ENCODE data around the gene SETX. TPM values are rescaled to one million over a fixed set of nuclear protein-coding genes. Genes with fewer than 3 reads are reported as not detected.
A peak's percentile ranks its signal among the peaks of the same experiment; 100 is the strongest.

Gene SETX
- total RNA-seq, 2 donors from 2014 or later: 26.7 to 30.4 TPM

- H3K4me1 ChIP-seq: peaks cover 13% of the 10 kb centered on the region
- no peaks in the 10 kb centered on the region for H3K36me3 ChIP-seq (replicated peaks in 1 of 2; ENCODE audit: insufficient read depth in 1 of 2, low read depth in 2 of 2)
- no peak for ATAC-seq
- H3K27ac ChIP-seq: no peak overlapping the region
- H3K9me3 ChIP-seq: no peaks in the 10 kb centered on the region
- 79 to 84% methylated on average over 10 of the region's 10 CpGs for WGBS, 2 donors
- no peak for TF ChIP-seq POLR2A (IDR thresholded peaks at IDR 0.05)
- TF ChIP-seq, protein P1, sequence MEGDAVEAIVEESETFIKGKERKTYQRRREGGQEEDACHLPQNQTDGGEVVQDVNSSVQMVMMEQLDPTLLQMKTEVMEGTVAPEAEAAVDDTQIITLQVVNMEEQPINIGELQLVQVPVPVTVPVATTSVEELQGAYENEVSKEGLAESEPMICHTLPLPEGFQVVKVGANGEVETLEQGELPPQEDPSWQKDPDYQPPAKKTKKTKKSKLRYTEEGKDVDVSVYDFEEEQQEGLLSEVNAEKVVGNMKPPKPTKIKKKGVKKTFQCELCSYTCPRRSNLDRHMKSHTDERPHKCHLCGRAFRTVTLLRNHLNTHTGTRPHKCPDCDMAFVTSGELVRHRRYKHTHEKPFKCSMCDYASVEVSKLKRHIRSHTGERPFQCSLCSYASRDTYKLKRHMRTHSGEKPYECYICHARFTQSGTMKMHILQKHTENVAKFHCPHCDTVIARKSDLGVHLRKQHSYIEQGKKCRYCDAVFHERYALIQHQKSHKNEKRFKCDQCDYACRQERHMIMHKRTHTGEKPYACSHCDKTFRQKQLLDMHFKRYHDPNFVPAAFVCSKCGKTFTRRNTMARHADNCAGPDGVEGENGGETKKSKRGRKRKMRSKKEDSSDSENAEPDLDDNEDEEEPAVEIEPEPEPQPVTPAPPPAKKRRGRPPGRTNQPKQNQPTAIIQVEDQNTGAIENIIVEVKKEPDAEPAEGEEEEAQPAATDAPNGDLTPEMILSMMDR (IDR thresholded peaks at IDR 0.05): no peak
- intact Hi-C loops (cut with DNase I): no loop called here
- DNase-seq: peak in 1 of 4 donors; percentile 15
- no peaks in the 10 kb centered on the region for H3K27me3 ChIP-seq
- no peak overlapping the region for H3K4me3 ChIP-seq
These were observed 137.7 kb downstream of the SETX start for GRCh38 chr9:132216861-132217619.

GRCh38 chr9:132214027-132214622 is 140.7 kb downstream of the SETX start:
- Histone ChIP-seq H3K36me3 (replicated peaks in 1 of 2; ENCODE audit: insufficient read depth in 1 of 2, low read depth in 2 of 2) (no peaks in the 10 kb centered on the region), H3K4me3 (no peak overlapping the region), H3K27me3 (no peaks in the 10 kb centered on the region), H3K27ac (peak overlapping the region; percentile 15 to 84 (median 77)), H3K4me1 (peaks cover 13% of the 10 kb centered on the region), H3K9me3 (no peaks in the 10 kb centered on the region)
- TF ChIP-seq, protein P1 (IDR thresholded peaks at IDR 0.05): peak in 4 of 7 experiments; percentile 50 to 62 (median 59)
- peak in 1 of 3 donors; percentile 8 for TF ChIP-seq POLR2A (IDR thresholded peaks at IDR 0.05)
- ATAC-seq (peak; percentile 94), DNase-seq (peak; percentile 82 to 92 (median 91))
- 4 to 15% methylated on average over 18 of the region's 18 CpGs for WGBS, 2 donors
- intact Hi-C loops (cut with DNase I): no loop called here

DNA sequence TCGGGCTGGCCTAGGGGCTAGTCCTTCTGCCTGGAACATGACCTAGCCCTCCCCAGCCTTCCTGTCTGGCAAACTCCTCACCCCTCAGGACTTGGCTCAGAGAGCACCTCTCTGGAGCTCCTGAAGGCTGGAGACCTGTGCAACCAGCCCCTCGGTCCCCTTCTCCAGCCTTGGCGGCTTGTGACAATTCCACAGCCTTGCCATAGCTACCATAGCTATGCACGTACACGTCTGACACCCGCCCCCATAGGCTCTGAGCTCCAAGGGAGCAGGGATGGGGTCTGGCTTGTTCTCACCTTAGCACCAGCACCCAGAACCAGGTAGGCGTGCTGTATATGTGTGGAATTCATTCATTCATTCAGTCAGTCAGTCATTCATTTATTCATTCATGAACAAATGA is 143.2 kb downstream of the SETX start:
- 76 to 90% methylated on average over 7 of the region's 7 CpGs for WGBS, 2 donors
- peaks cover 13% of the 10 kb centered on the region for H3K4me1 ChIP-seq
- DNase-seq (no peak), ATAC-seq (no peak)
- no peak overlapping the region for H3K4me3 ChIP-seq
- TF ChIP-seq, protein P1 (IDR thresholded peaks at IDR 0.05): no peak
- TF ChIP-seq POLR2A (IDR thresholded peaks at IDR 0.05): no peak
- H3K27ac ChIP-seq: no peak overlapping the region
- H3K9me3 ChIP-seq: no peaks in the 10 kb centered on the region
- no peaks in the 10 kb centered on the region for H3K27me3 ChIP-seq
- intact Hi-C loops (cut with DNase I): no loop called here
- no peaks in the 10 kb centered on the region for H3K36me3 ChIP-seq (replicated peaks in 1 of 2; ENCODE audit: insufficient read depth in 1 of 2, low read depth in 2 of 2)

Other genes starting within 250 kb of the SETX start
- 1 to 10 TPM in 1 of 2 donors, under 1 TPM in 1; 0.26 to 2.0 TPM for gene NTNG2, start 192.9 kb downstream of the SETX start, total RNA-seq
- 10 to 100 TPM in 1 of 2 donors, 1 to 10 TPM in 1; 7.5 to 27.7 TPM for gene TTF1, start 51.9 kb upstream of the SETX start, total RNA-seq
- not detected for gene CFAP77, start 55.2 kb upstream of the SETX start, total RNA-seq
- gene BARHL1, start 227.6 kb upstream of the SETX start, total RNA-seq: not detected